ENCODE data around the gene EXOC4.

EXOC4 gene

GRCh38 chr7:133284092-133284491 lies 31.2 kb downstream of the EXOC4 start:
- DNase-seq (ENCODE audit: low spot score) (no peak), ATAC-seq (ENCODE audit: low read depth) (no peak)
- TF ChIP-seq CTCF (IDR thresholded peaks at IDR 0.05; ENCODE audit: poor library complexity, severe bottlenecking) = no peak
- Histone ChIP-seq H3K36me3 (ENCODE audit: low read depth) (peaks cover 17% of the 10 kb centered on the region), H3K27me3 (ENCODE audit: insufficient read depth, poor library complexity, severe bottlenecking) (no peaks in the 10 kb centered on the region), H3K4me1 (ENCODE audit: insufficient read depth, poor library complexity, severe bottlenecking) (no peaks in the 10 kb centered on the region), H3K4me3 (ENCODE audit: severe bottlenecking) (no peak overlapping the region), H3K27ac (ENCODE audit: poor library complexity, severe bottlenecking) (no peak overlapping the region), H3K9me3 (ENCODE audit: severe bottlenecking) (no peaks in the 10 kb centered on the region)

- H3K4me1 ChIP-seq (ENCODE audit: insufficient read depth, poor library complexity, severe bottlenecking) = no peaks in the 10 kb centered on the region
- ATAC-seq (ENCODE audit: low read depth) (no peak), DNase-seq (ENCODE audit: low spot score) (no peak)
- H3K4me3 ChIP-seq (ENCODE audit: severe bottlenecking) = no peak overlapping the region
- H3K27ac ChIP-seq (ENCODE audit: poor library complexity, severe bottlenecking) = no peak overlapping the region
- no peaks in the 10 kb centered on the region for H3K9me3 ChIP-seq (ENCODE audit: severe bottlenecking)
- peaks cover 29% of the 10 kb centered on the region for H3K36me3 ChIP-seq (ENCODE audit: low read depth)
- no peak for TF ChIP-seq CTCF (IDR thresholded peaks at IDR 0.05; ENCODE audit: poor library complexity, severe bottlenecking)
- no peaks in the 10 kb centered on the region for H3K27me3 ChIP-seq (ENCODE audit: insufficient read depth, poor library complexity, severe bottlenecking)
Measured at GRCh38 chr7:133288970-133289369, 36.1 kb downstream of the EXOC4 start.

GRCh38 chr7:133290041-133290440 lies 37.2 kb downstream of the EXOC4 start:
- no peak for ATAC-seq (ENCODE audit: low read depth)
- H3K27ac ChIP-seq (ENCODE audit: poor library complexity, severe bottlenecking) = no peak overlapping the region

GRCh38 chr7:133290676-133291333 lies 37.9 kb downstream of the EXOC4 start:
- TF ChIP-seq CTCF (IDR thresholded peaks at IDR 0.05; ENCODE audit: poor library complexity, severe bottlenecking) = no peak
- H3K4me1 ChIP-seq (ENCODE audit: insufficient read depth, poor library complexity, severe bottlenecking) = no peaks in the 10 kb centered on the region
- peaks cover 29% of the 10 kb centered on the region for H3K36me3 ChIP-seq (ENCODE audit: low read depth)
- H3K27ac ChIP-seq (ENCODE audit: poor library complexity, severe bottlenecking) = no peak overlapping the region
- no peak overlapping the region for H3K4me3 ChIP-seq (ENCODE audit: severe bottlenecking)
- DNase-seq (ENCODE audit: low spot score) (no peak), ATAC-seq (ENCODE audit: low read depth) (no peak)
- no peaks in the 10 kb centered on the region for H3K9me3 ChIP-seq (ENCODE audit: severe bottlenecking)
- H3K27me3 ChIP-seq (ENCODE audit: insufficient read depth, poor library complexity, severe bottlenecking) = no peaks in the 10 kb centered on the region

More at GRCh38 chr7:133290041-133290440, 37.2 kb downstream of the EXOC4 start:
- Histone ChIP-seq H3K4me3 (ENCODE audit: severe bottlenecking) (no peak overlapping the region), H3K27me3 (ENCODE audit: insufficient read depth, poor library complexity, severe bottlenecking) (no peaks in the 10 kb centered on the region), H3K36me3 (ENCODE audit: low read depth) (peaks cover 29% of the 10 kb centered on the region), H3K9me3 (ENCODE audit: severe bottlenecking) (no peaks in the 10 kb centered on the region), H3K4me1 (ENCODE audit: insufficient read depth, poor library complexity, severe bottlenecking) (no peaks in the 10 kb centered on the region)
- TF ChIP-seq CTCF (IDR thresholded peaks at IDR 0.05; ENCODE audit: poor library complexity, severe bottlenecking) = no peak
- no peak for DNase-seq (ENCODE audit: low spot score)

- Histone ChIP-seq H3K4me3 (ENCODE audit: severe bottlenecking) (no peak overlapping the region), H3K36me3 (ENCODE audit: low read depth) (peaks cover 29% of the 10 kb centered on the region), H3K9me3 (ENCODE audit: severe bottlenecking) (no peaks in the 10 kb centered on the region), H3K4me1 (ENCODE audit: insufficient read depth, poor library complexity, severe bottlenecking) (no peaks in the 10 kb centered on the region), H3K27ac (ENCODE audit: poor library complexity, severe bottlenecking) (no peak overlapping the region), H3K27me3 (ENCODE audit: insufficient read depth, poor library complexity, severe bottlenecking) (no peaks in the 10 kb centered on the region)
- ATAC-seq (ENCODE audit: low read depth) = no peak
- no peak for TF ChIP-seq CTCF (IDR thresholded peaks at IDR 0.05; ENCODE audit: poor library complexity, severe bottlenecking)
- DNase-seq (ENCODE audit: low spot score) = no peak
Measured at GRCh38 chr7:133292631-133293030, 39.8 kb downstream of the EXOC4 start.

All from RWPE2 (cell line).